Caki2 (cell line): ENCODE measurements around the gene DCUN1D1. TPM values are rescaled to one million over a fixed set of nuclear protein-coding genes. Genes with fewer than 3 reads are reported as not detected.
"Not testable (repeated sequence)": the region's sequence is repeated elsewhere in the genome, so short reads cannot be mapped to it uniquely, and the experiment has no call there.

Experiments used
- DNase-seq: peaks from one replicate; pipeline ENCODE4 v3.0.0-alpha.2; 2015; ENCODE audit warnings: low read depth
- in situ Hi-C: cut with HindIII; loops from 2 replicates; pipeline ENCODE4 v1.10.0; 2016; ENCODE audit warnings: low sequenced_read_pairs, low pct_unique_long_range_greater_than_20kb, mixed read lengths
- total RNA-seq: library from RNA; depleted of rRNA; stranded (reverse); fragments of >200 nt; shearing (Covaris generic); gene quantifications from 2 replicates; pipeline ENCODE4 v1.2.3, GENCODE V29; 2014; ENCODE audit warnings: low replicate concordance; rRNA removed

The DCUN1D1 gene
- 8.1 and 8.2 TPM in 2 replicates for total RNA-seq

- DNase-seq = peak; percentile 85
- in situ Hi-C loops = no loop called here
These were observed at the start of gene DCUN1D1 for GRCh38 chr3:182980204-182981037. DCUN1D1 (minus strand) TSS chr3:182980538; CDS start chr3:182980489, 49 bp downstream.

- in situ Hi-C loops = no loop called here
These were observed 48.1 kb upstream of the DCUN1D1 start for GRCh38 chr3:183028416-183028815.

GRCh38 chr3:183027276-183027675 is 46.9 kb upstream of the DCUN1D1 start:
- in situ Hi-C loops = no loop called here
- no peak for DNase-seq

More at GRCh38 chr3:183028416-183028815, 48.1 kb upstream of the DCUN1D1 start:
- no peak for DNase-seq

GRCh38 chr3:183022936-183023516 is 42.7 kb upstream of the DCUN1D1 start:
- in situ Hi-C loops = no loop called here
- no peak for DNase-seq

GRCh38 chr3:183018421-183019192 is 38.3 kb upstream of the DCUN1D1 start:
- no peak for DNase-seq
- in situ Hi-C loops = no loop called here

- in situ Hi-C loops = no loop called here
- no peak for DNase-seq
These were observed 34.8 kb upstream of the DCUN1D1 start for GRCh38 chr3:183015185-183015584.

GRCh38 chr3:183013856-183014255 is 33.5 kb upstream of the DCUN1D1 start:
- in situ Hi-C loops = no loop called here

GRCh38 chr3:183013074-183013473 is 32.7 kb upstream of the DCUN1D1 start:
- DNase-seq = no peak
- in situ Hi-C loops = no loop called here

More at GRCh38 chr3:183013856-183014255, 33.5 kb upstream of the DCUN1D1 start:
- DNase-seq = no peak

- DNase-seq = no peak
- in situ Hi-C loops = no loop called here
These were observed 28.5 kb upstream of the DCUN1D1 start for GRCh38 chr3:183008800-183009199.

GRCh38 chr3:183008303-183008702 is 28.0 kb upstream of the DCUN1D1 start:
- DNase-seq = no peak
- in situ Hi-C loops = no loop called here

- in situ Hi-C loops = no loop called here
- no peak for DNase-seq
These were observed 26.2 kb upstream of the DCUN1D1 start for GRCh38 chr3:183006396-183007002.

GRCh38 chr3:182999767-183000166 is 19.4 kb upstream of the DCUN1D1 start:
- in situ Hi-C loops = no loop called here
- DNase-seq = no peak

- in situ Hi-C loops, DNase-seq: not testable (repeated sequence)
These were observed 13.3 kb upstream of the DCUN1D1 start for GRCh38 chr3:182993486-182994201.

- in situ Hi-C loops = no loop called here
- no peak for DNase-seq
These were observed 9.2 kb upstream of the DCUN1D1 start for GRCh38 chr3:182989566-182989965.

GRCh38 chr3:182986021-182986420 is 5.7 kb upstream of the DCUN1D1 start:
- DNase-seq = no peak
- in situ Hi-C loops = no loop called here

- in situ Hi-C loops = no loop called here
- DNase-seq = no peak
These were observed 3.5 kb upstream of the DCUN1D1 start for GRCh38 chr3:182983876-182984275.

- DNase-seq = no peak
- in situ Hi-C loops = no loop called here
These were observed 671 bp upstream of the DCUN1D1 start for GRCh38 chr3:182981038-182981380.

- DNase-seq = no peak
These were observed 605 bp downstream of the DCUN1D1 start for GRCh38 chr3:182979674-182980191.

More at GRCh38 chr3:182979674-182980191, 605 bp downstream of the DCUN1D1 start:
- in situ Hi-C loops = no loop called here
